Activated CD4-positive, alpha-beta T cell treated with anti-CD3 and anti-CD28 coated beads for 4 hours (primary cell): Measurements from ENCODE around the gene UBE2D2.

Experiments
- DNase-seq, 2 donors: peaks; one replicate each; pipeline ENCODE4 v3.0.0-alpha.2; 2020

Gene UBE2D2

DNA sequence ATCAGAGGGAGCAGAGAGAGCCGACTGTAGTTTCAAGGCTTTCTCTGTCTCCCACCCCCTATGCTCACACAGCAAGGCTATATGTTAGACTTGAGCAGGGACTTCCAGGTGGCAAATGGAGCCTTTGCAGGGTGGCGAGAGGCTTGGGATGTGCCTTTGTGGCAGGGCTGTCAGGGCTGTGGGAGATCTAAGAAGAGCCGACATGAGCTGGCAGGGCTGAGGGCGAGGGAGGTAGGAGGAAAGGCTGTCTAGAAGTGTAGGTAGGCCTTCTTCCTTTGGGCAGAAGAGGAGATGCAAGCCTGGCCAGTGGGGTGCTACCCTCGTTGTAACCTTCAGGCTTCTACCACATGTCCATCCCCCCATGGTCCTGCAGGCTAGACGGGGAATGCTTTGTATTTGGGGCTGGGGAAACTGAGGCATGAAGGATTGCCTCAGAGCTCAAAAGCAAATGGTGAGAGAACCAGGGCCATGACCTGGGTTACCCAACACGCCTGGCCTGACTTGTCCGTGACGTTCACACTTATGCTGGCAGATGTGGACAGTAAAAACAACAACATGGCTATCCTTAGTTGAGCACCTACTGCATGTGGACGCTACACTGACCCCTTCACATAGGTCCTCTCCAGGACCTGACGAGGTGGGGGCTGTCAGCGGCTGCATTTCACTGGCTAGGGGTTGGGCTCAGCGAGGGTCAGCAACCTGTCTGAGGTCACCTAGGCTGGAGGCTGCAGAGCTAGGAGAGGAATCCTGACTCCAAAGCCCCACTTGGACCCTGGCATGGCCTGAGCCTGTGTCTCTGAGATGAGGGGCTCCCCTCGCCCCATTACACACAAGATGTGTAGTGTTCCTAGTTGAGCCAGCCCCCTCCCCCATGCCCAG is 102.3 kb downstream of the UBE2D2 start:
- DNase-seq, result no peak

DNA sequence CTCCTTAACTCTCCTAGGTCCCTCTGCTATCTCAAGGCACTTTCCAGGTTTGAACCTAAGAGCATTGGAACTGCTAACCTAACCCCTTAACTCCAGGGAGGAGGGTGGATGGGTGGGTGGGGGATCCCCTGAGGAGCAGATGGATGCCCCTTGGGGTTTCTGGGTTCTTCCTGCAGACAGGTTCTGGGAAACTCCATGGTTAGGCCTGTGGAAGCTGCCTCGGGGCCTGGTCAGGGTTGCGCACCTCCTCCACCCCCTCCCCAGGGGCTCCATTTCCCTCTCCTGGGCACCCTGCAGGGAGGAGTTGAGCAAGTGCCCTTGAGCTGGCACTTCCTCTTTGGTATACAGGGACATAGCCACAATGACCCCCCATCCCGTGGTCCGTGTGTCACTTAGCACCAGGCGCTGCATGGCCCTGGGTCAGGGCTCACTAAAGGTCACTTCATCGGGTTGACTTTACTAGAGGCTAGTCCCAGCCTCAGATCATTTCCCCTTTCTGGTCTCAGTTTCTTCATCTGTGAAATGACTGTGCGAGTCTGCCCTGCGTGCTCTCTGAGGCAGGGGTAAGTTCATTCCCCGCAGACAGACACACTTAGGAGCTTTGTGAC is 103.1 kb downstream of the UBE2D2 start:
- DNase-seq, result no peak

DNA sequence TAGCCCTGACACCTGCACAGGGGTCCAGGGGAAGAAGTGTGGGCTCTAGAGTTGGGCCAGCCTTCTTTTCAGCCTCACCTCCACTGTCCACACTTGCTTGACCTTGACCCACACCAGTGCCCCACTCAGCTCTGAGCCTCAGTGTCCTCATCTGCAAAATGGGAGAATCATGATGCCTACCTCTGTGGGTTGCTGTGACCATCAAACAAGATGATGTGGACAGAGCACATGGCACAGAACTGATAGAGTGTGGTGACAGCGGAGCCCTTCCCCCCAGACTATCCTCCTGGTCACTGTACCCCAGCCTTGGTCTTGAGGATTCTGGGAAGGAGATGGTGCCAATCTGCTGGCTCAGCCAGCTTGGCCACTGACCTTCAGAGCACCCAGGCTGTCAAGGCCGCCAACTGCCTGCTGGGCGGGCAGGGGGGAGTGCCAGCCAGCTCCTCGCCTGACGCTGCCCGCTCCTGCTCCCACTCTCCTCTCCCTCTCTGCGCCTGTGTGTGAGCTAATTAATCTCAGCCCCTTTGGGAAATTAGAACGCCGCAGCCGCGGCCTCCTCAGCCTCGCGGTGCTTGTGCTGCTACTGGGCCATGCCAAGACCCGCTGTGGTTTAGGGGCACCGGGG is 103.7 kb downstream of the UBE2D2 start:
- DNase-seq, result no peak

DNA sequence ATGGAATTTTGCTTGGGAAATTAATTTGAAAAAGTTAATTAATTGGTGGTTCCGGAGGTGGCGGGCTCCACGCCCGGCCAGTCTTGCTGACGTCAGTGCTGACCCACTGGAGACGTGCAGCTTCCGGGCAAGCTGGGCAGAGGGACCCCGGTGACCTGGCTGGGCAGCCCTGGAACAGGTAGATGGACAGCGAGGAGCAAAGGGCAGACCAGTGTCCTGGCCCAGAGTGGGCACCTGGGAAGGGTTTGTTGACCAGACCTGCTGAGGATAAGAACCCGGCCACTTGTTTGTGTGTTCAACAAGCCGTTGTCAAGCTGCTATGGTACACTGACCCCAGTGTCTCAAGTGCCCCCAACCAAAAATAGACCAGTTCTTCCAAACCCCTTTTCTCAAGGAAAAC is 104.5 kb downstream of the UBE2D2 start:
- DNase-seq, result no peak

DNA sequence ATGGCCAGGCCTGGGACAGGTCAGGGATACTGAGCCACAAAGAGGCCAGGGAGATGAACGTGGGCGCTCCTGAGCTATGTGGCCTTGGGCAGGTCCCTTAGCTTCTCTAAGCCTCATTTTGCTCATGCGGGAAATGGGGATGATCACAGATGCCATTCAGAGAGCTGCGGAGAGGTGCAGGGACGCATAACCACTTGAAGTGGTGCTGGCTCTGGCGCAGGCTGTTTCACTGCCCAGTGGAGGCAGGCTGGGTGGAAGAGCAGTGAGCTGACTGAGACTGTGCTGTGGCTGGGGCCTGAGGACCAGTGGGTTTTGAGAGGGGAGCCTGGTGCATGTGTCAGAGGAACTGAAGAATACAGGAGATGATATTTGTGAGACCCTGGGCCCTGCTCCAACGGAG is 105.4 kb downstream of the UBE2D2 start:
- no peak for DNase-seq

DNA sequence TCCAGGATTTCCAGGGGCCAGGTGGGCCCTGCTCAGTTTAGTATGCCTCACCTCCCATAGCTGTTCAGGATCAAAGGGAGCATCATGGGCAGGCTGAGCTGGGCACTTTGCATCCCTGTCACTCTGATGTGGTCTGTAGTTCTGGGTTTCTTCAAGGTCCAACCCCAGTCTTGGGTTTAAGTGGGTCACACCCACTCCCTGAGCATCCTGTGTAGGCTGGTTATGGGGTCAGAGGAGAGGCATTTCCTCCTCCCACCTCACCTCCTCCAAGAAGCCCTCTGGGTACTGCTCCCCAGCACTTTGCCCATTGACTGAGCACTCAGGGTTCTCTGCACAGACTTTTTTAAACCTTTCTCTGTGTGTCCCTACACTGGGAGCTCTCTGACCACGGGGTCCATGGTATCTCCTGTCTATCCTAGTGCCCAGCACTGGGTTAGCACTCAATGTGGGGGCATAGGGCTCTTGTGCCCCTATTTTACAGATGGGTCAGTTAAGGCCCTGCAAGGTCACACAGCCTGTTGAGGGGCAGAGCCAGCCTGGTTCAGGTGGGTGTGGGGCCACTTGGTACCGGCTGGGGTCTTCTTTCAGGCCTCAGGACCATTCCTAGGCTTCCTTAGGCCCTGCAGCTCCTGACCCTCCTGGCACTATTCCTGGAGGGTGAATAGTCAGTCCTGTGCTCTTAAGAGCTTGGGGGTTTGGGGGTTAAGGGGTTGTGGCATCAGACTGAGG is 106.0 kb downstream of the UBE2D2 start:
- no peak for DNase-seq

DNA sequence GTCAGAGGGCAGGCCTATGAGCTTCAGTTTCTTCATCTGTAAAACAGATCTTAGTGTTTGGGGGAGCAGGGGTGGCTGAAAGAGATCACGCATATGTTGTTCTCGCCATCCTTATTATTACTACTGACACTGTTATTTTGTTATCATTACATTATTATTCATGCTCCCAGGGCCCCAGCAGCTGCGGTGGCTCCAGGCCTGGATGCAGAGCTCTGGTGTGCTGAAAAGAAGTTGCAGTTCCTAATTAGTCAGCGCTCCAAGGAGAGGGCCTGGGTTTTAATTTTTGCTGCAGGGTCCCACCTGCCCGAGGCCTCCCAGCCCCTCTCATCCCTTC is 106.6 kb downstream of the UBE2D2 start:
- DNase-seq, result no peak

DNA sequence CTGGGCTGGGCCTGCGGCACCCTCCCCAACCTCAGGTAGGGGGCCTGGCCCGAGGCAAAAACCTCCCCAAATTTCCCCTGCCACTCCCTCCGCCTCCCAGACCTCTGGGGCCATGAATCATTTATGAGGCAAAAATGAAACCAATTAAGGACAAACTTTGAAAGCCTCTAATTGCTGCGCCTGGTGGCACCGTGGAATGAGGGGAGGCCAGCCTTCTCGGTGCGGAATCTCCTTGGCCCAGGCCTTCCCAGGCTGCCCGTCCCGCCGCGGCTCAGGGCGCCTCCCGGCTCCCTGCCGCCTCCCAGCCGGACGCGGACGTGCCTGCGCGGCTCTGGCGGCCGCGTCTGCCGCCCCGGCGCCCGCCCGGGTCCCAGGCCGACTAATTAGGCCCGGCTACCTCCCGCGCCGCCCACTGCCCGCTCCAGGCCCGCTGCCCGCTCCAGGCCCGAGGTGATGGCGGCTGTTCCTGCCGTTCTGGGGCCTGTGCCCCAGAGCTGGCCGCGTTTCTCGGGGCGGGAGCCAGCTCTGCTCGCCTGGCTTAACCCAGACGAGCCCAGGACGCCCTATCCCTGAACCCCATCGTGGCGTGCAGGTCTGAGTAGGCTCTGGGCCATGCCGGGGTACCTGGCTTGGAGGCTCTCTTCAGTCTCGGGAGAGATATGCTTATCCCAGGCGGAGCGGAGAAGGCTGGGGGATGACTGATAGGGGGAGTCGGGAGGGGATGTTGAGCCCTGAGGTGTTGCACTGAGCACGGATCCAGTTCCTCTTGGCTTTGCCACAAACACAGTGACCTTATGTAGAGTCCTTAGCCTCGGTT is 107.1 kb downstream of the UBE2D2 start:
- peak; percentile 45 to 48 for DNase-seq

DNA sequence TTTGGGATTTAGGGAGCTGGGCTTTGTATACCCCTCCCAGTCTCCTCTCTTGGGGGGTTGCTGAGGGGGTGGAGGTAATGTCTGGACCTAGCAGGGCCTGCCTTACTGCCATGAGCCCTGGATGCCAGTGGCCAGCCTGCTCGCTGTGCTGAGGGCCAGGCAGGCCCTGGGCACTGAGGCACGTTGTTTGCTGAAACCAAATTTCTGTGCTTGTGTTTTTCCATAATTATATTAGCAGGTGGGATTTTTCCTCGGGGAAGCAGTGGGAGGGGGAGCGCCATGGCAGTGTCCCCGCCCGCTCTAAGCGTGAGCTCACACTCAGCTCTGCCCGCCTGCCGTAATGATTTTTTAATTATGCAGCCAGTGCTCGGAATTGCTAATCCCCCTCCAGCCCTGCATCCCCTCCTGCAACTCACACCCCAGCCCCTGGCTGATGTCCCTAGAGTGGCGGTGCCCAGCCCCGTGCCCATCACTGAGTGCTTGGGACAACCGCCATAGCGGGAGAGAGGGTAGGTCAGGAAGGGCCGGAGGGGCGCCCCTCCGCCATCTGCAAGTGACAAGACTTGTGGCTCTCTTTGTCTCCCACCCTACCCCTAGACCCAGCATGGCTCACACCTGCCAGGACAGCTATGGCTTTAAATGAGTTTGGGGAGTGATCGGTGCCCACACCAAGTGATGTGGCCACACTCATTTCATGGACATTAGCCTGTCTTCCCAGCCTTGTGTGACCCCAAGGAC is 108.0 kb downstream of the UBE2D2 start:
- DNase-seq, result no peak

DNA sequence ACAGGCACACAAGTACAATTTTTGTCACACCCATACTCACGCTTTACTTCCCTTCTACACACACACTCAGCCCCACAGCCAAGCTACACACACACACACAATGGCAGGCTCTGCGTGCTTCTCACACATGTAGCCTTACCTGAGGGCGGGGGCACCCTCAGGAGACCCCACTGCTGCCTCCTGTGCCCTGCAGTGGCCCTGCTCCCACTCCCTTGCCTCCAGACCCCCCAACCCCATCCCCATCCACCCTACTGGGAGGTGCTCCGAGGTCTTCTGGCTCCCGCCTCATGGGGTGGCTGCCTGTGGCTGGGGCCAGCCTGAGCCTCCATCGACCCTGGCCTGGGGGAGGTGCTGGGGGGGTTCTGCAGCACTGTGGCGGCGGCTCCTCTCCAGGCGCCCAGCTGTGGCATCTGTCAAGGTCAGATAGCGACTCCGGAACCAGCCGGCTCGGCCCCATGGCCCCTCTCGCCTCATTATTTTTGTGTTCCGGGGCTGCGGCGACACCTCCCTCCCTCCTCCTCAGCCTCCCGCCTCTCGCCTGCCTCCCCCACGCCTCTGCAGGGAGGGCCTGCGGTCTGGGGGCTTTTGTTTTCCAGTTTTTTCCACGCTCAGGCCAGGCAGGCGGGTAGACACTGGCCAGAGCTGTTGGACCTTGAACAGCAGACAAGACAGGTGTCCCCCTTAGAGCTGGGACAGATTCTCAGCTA is 108.7 kb downstream of the UBE2D2 start:
- DNase-seq, result no peak

DNA sequence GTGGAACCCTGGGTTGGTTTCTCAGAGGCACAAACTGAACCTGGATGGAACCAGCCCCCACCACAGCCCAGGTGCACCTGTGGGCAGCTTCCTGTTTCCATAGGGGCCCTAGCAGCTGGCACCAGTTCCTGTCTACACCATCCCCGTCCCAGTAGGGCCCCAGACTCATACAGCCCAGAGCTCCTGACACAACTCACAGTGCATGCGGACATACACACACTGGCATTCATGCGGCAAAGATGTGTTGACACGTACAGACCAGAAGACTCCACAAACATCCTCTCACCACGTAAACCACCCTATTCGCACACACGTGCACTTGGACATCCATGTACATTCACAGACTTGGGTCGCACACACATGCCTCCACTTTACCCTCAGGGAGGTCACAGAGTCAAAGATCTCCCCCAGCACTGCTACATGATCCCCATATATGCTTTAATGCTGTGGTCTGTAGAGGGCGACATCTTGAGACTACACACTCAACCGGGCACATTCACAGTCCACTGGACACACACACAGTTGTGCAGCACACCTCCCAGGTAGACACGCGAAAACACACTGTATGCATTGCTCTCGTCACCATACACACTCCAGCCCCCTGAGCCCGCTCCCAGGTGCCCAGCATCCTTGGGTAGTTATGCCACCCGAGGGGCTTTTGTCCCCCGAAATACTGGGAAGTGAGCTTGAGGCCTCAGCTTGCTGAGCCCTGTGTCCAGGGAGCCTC is 109.4 kb downstream of the UBE2D2 start:
- DNase-seq, result no peak

DNA sequence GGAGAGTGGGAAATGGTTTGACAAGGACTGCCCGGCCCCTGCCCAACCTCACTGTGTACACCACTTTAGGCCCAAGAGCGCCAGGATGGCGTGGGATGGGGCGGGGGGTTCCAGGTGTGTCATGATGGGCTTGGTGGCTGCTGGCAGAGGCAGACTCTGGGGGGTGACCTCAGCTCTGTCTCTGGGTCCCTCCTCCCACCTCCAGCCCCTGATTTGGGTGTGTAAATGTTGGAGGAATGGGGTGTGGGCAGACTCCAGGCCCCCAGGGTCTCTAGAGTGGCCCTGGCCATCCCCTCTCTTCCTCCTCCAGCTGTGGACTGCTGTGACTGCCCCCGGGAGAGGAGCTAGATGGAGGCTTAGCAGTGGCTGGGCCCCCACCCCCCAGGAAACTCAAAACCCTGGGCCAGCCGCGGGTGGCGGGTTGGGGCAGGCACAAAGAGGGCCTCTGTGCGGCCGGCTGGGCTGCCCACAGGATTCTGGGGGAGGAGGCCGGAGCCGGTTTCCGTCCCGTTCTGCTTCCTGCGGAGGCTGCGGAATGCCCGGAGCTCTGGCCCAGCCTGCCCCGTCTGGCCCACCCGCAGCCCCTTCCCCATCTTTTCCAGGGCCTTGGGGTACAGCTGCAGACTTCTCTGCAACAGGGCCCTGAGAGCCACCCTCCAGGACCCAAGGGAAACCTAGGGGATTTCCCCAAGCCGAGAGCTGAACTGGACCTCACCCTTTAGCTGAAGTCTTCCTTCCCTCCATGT is 110.1 kb downstream of the UBE2D2 start:
- DNase-seq, result no peak

DNA sequence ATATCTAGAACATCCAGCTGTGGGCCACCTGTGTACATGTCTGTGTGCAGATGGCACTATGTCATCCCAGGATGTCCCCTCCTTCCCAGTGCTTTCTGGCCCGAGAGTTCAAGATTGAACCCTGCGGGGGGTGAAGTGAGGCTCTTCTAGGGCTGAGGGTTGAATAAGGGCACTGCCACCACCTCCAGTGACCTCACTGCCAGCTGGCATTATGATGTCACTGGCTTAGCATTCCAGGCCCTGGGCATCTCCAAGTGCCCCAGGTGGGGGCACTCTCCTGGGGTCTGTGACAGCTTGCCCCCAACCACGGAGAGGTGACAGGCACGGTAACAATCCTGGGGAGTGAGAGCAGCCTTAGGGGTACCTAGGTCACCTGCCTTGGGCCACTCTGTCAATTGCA is 114.1 kb downstream of the UBE2D2 start:
- no peak for DNase-seq

DNA sequence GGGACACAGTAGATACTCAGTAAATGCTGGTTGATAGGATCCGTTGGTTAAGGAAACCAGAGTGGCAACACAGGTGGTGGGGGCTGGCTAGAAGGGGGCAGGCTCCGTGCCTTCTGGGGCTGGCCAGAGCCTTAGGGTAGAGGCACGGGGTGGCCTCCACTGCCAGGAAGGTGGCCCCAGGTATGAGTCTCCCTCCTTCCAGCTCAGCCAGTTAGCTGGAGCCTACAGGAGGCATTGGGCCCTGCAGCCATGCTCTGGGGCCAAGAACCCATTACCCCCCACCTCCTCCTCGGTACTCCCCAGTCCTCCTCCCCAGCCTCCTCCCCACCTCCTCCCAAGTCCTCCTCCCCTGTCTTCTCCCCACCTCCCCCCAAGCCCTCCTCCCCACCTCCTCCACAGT is 114.7 kb downstream of the UBE2D2 start:
- no peak for DNase-seq

DNA sequence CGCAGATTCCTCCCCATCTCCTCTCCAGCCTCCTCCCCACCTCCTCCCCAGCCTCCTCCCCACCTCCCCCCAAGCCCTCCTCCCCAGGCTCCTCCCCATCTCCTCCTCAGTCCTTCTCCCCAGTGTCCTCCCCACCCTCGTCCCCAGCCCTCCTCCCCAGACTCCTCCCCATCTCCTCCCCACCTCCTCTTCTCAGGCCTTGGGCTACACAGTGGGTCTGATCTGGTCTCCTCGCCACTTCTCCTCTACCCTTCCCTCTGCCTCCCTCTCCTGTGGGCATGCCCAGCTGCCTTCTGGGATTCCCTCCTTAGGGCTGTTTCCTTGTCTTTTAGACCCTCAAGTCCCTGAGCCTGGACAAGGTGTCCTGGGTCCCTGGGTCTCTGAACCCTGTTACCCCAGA is 115.3 kb downstream of the UBE2D2 start:
- DNase-seq, result no peak

DNA sequence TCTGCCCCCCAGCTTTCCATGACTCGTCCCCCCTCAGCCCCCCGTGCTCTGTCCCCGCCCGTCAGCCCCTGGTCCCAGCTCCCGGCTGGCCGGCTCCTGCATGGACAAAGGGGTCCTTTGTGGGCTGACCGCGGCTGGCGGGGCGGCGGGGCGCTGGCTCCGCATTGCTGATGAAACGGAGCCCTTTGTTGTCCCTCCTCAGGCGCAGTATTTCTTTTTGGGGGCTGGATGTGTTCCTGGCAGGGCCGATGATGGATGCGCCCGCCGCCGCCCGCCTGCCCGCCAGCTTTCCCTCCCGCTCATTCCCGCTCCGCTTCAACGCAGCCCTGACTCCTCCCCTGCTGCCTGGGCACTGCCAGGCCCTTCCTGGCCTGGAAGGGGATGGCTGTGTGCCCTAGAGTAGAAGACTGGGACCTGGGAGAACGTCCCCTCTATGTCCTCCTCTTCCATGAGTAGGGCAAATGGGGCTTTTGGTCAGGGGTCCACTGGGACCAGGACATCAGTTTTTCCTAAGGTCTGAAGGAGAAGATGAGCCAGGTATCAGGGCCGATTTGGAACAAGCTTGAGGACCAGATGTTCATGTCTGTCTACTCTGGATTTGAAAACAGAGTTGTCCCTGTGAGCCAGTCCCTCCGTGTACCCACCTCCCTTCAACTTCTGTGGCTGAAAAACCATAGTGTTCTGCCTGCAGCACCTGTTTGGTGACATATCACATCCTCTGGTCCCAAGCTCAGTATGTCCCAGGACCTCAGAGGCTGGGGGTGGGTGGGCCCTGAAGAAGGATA is 116.0 kb downstream of the UBE2D2 start:
- DNase-seq, result no peak
